Measurements from ENCODE around the gene AP3D1.

DNA sequence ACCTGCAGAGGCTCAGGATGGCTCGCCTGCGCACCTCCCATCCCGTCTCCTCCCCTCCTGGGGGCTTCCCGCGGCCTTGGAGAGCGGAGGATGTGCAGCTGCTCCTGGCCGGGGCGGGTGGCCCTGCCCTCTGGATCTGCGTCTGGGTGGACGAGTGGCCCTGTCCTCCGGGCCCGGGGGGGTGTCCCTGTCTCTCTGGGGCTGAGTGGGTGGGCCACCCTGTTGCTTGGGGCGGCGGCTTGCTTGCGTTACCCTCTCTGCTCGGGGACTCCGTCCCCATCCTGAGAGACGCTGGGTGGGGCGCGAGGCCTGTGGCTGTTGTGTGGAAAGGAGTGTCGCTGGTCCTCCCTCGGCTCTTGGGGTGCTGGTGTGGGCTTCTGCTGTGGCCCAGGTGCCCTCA, 47.0 kb upstream of the AP3D1 start:
- no peak for TF ChIP-seq CTCF (IDR thresholded peaks at IDR 0.05)
- TF ChIP-seq POLR2A (IDR thresholded peaks at IDR 0.05) = no peak
